HepG2 (cell line): ENCODE data around the gene FUT4. TPM values are rescaled to one million over a fixed set of nuclear protein-coding genes. Genes with fewer than 3 reads are reported as not detected.

Experiments
- ATAC-seq: fragments of 200-7000 bp; cut with Tn5 transposase; 3 replicates; pipeline ENCODE4 v1.9.1; 2020; ENCODE audit warnings: mild to moderate bottlenecking, moderate library complexity
- BruUV-seq: library from RNA; stranded (reverse); fragments of 400-500 nt; replicated peaks from 2 replicates; lab custom pipeline; 2021; lab: Mats Ljungman, UMichigan
- CTCF ChIA-PET: fragments of 300-600 bp; formaldehyde crosslinking; extraction: SDS; loops from one replicate; lab custom pipeline; 2021; ENCODE audit warnings: low total read pairs, inconsistent platforms, low intra/inter-chr PET ratio; lab: Yijun Ruan, JAX
- POLR2A ChIA-PET: fragments of 350-600 bp; sonication (Branson Sonifier 250); formaldehyde crosslinking; loops from one replicate; lab custom pipeline; 2020; ENCODE audit warnings: antibody characterized with exemption, inconsistent platforms; lab: Yijun Ruan, JAX
- DNase-seq: peaks from one replicate; pipeline ENCODE4 v3.0.0-alpha.2; 2015; ENCODE audit warnings: low spot score
- FAIRE-seq: peaks from 3 replicates; lab custom pipeline; 2011; peaks lifted over from hg19 to GRCh38; lab: Jason Lieb, UNC
- H2AFZ ChIP-seq: one replicate; pipeline ENCODE4 v1.6.1; 2011; ENCODE audit warnings: low read length, inconsistent platforms
- H3K27ac ChIP-seq: fragments of 300-600 bp; 3 replicates; pipeline ENCODE4 v1.8.0; 2011; ENCODE audit warnings: mixed run types, mild to moderate bottlenecking, mixed read lengths, low read length, inconsistent platforms; ENCODE audit not compliant: insufficient read depth; ENCODE audit errors: extremely low read length
- H3K27me3 ChIP-seq, 2 experiments: fragments of 200-600 bp in 1 of 2; 2 replicates in 1 of 2; 3 replicates in 1 of 2; pipeline versions ENCODE4 v1.6.0 to v1.8.0; 2011; ENCODE audit warnings: low read length in 2 of 2, mild to moderate bottlenecking in 2 of 2, moderate library complexity in 2 of 2, inconsistent platforms in 1 of 2; ENCODE audit not compliant: insufficient read depth in 2 of 2, control insufficient read depth in 1 of 2
- H3K36me3 ChIP-seq, 2 experiments: fragments of 200-600 bp in 1 of 2; replicated peaks in 1 of 2; 2 replicates in 1 of 2; 3 replicates in 1 of 2; pipeline versions ENCODE4 v1.5.1 to v1.8.0; 2011; ENCODE audit warnings: low read length in 2 of 2, inconsistent platforms in 1 of 2; ENCODE audit not compliant: insufficient read depth in 2 of 2, control insufficient read depth in 1 of 2
- H3K4me1 ChIP-seq: 2 replicates; pipeline ENCODE4 v1.5.1; 2012; ENCODE audit warnings: low read length, inconsistent platforms; ENCODE audit not compliant: insufficient read depth
- H3K4me2 ChIP-seq: 2 replicates; pipeline ENCODE4 v1.6.0; 2011; ENCODE audit warnings: low read depth, low read length, inconsistent platforms
- H3K4me3 ChIP-seq, 3 experiments: fragments of 200-600 bp in 1 of 3; sonication (generic), shearing (Covaris generic) in 1 of 3; replicated peaks in 1 of 3; 2 replicates each; pipeline ENCODE4 v1.5.1; 2011 to 2016; ENCODE audit warnings: low read length in 3 of 3, inconsistent platforms in 2 of 3, low read depth in 2 of 3, mild to moderate bottlenecking in 2 of 3, control low read depth in 1 of 3, mixed read lengths in 1 of 3; ENCODE audit not compliant: insufficient read depth in 1 of 3
- H3K79me2 ChIP-seq: one replicate; pipeline ENCODE4 v1.6.1; 2011; ENCODE audit warnings: low read length, inconsistent platforms; ENCODE audit not compliant: insufficient read depth
- H3K9ac ChIP-seq: 2 replicates; pipeline ENCODE4 v1.6.0; 2011; ENCODE audit warnings: mild to moderate bottlenecking, low read depth, low read length, inconsistent platforms; ENCODE audit not compliant: insufficient read depth
- H3K9me3 ChIP-seq: 2 replicates; pipeline ENCODE4 v1.5.1; 2012; ENCODE audit warnings: mild to moderate bottlenecking, low read length
- H4K20me1 ChIP-seq: 2 replicates; pipeline ENCODE4 v1.6.0; 2011; ENCODE audit warnings: inconsistent platforms, mild to moderate bottlenecking, low read length, moderate library complexity; ENCODE audit not compliant: insufficient read depth
- ATAD3A ChIP-seq: sonication (generic); formaldehyde crosslinking; IDR thresholded peaks from 2 replicates; pipeline ENCODE4 v1.4.0; 2020; ENCODE audit warnings: missing genetic modification reagents
- BHLHE40 ChIP-seq: IDR thresholded peaks from 2 replicates; pipeline ENCODE4 v1.6.1; 2011; ENCODE audit warnings: low read length, improper control_type of control experiment
- DRAP1 ChIP-seq: IDR thresholded peaks from 2 replicates; pipeline ENCODE4 v1.6.1; 2016; ENCODE audit warnings: missing genetic modification reagents, missing compliant biosample characterization
- ETV5 ChIP-seq: IDR thresholded peaks from 2 replicates; pipeline ENCODE4 v1.6.1; 2018; ENCODE audit warnings: missing biosample characterization, missing genetic modification reagents, inconsistent platforms, borderline replicate concordance
- FOSL2 ChIP-seq: sonication (generic); formaldehyde crosslinking; IDR thresholded peaks from 2 replicates; pipeline ENCODE4 v1.4.0; 2020; ENCODE audit warnings: missing genetic modification reagents
- HMGXB4 ChIP-seq, 2 experiments: sonication (generic) in 1 of 2; formaldehyde crosslinking in 1 of 2; IDR thresholded peaks; 2 replicates each; pipeline versions ENCODE4 v1.4.0 to v1.6.1; 2018 to 2020; ENCODE audit warnings: missing genetic modification reagents in 2 of 2, borderline replicate concordance in 1 of 2, low read depth in 1 of 2, mild to moderate bottlenecking in 1 of 2, missing biosample characterization in 1 of 2
- MLXIP ChIP-seq: sonication (generic); formaldehyde crosslinking; IDR thresholded peaks from 2 replicates; pipeline ENCODE4 v1.9.0; 2021; ENCODE audit warnings: missing genetic modification reagents, borderline replicate concordance
- NCOR1 ChIP-seq: fragments of 200-600 bp; sonication (generic); IDR thresholded peaks from 2 replicates; pipeline ENCODE4 v1.7.0; 2017; ENCODE audit warnings: antibody characterized with exemption, low read length, borderline replicate concordance
- POLR2AphosphoS5 ChIP-seq: IDR thresholded peaks from 2 replicates; pipeline ENCODE4 v1.6.1; 2012; ENCODE audit warnings: low read depth, low read length
- RAD21 ChIP-seq: fragments of 450-650 bp; formaldehyde crosslinking; IDR thresholded peaks from 2 replicates; pipeline ENCODE4 v1.5.0; 2020; ENCODE audit warnings: mild to moderate bottlenecking
- SKIL ChIP-seq: sonication (generic); formaldehyde crosslinking; IDR thresholded peaks from 2 replicates; pipeline ENCODE4 v1.8.0; 2022; ENCODE audit warnings: missing genetic modification reagents, mild to moderate bottlenecking, moderate library complexity, borderline replicate concordance
- SMAD9 ChIP-seq: sonication (generic); formaldehyde crosslinking; IDR thresholded peaks from 2 replicates; pipeline ENCODE4 v1.5.1; 2020; ENCODE audit warnings: mild to moderate bottlenecking, missing genetic modification reagents
- SOX5 ChIP-seq: IDR thresholded peaks from 2 replicates; pipeline ENCODE4 v1.6.1; 2016; ENCODE audit warnings: borderline replicate concordance
- ZBTB7A ChIP-seq: sonication (generic); formaldehyde crosslinking; IDR thresholded peaks from 2 replicates; pipeline ENCODE4 v1.8.0; 2022; ENCODE audit warnings: mild to moderate bottlenecking, missing genetic modification reagents
- ZNF263 ChIP-seq: sonication (generic); formaldehyde crosslinking; IDR thresholded peaks from 2 replicates; pipeline ENCODE4 v1.4.0; 2020; ENCODE audit warnings: missing genetic modification reagents
- ZNF564 ChIP-seq: sonication (generic); formaldehyde crosslinking; IDR thresholded peaks from 2 replicates; pipeline ENCODE4 v1.8.1; 2023; ENCODE audit warnings: mild to moderate bottlenecking, missing genetic modification reagents
- ZNF788 ChIP-seq: sonication (generic); formaldehyde crosslinking; IDR thresholded peaks from 2 replicates; pipeline ENCODE4 v1.5.0; 2020; ENCODE audit warnings: mild to moderate bottlenecking, missing genetic modification reagents, borderline replicate concordance
- WGBS: methylation state at CpG from one replicate; pipeline ENCODE4 v1.1.6; 2017; ENCODE audit warnings: low lambda C conversion rate; 5-methylcytosine and 5-hydroxymethylcytosine counted together
- in situ Hi-C: cut with HindIII; loops from 2 replicates; pipeline ENCODE4 v1.10.0; 2017; ENCODE audit warnings: low pct_unique_long_range_greater_than_20kb; ENCODE audit not compliant: extremely low pct_ligation_motif_present
- intact Hi-C: fragments of 100-400 bp; cut with micrococcal nuclease; formaldehyde crosslinking; loops from one replicate; pipeline ENCODE4 v1.10.0; 2022; ENCODE audit not compliant: unreplicated experiment
- polyA plus RNA-seq, 8 experiments: library from polyadenylated mRNA; depleted of rRNA in 3 of 8; stranded (reverse) in 7 of 8; unstranded in 1 of 8; fragments of >200 nt; fragmentation: Illumina TruSeq in 4 of 8; extraction: Trizol in 4 of 8; gene quantifications; 2 replicates each; pipeline versions ENCODE4 v1.2.1 to v1.2.3, GENCODE V29; 2011 to 2016; ENCODE audit warnings: low read depth in 4 of 8, missing spikeins in 1 of 8, mixed read lengths in 1 of 8; ENCODE audit not compliant: insufficient read depth in 1 of 8
- total RNA-seq, 5 experiments: library from RNA; depleted of rRNA; stranded (reverse); fragments of >200 nt; fragmentation: Illumina TruSeq; extraction: Trizol; gene quantifications; 2 replicates each; pipeline ENCODE4 v1.2.3, GENCODE V29; 2016; ENCODE audit warnings: low read depth in 1 of 5

The FUT4 gene
- total and polyA plus RNA-seq, 2 of the 13 experiments (the other 11 are each of a cell fraction or from before 2014, with no cell fraction given): 0.28 to 0.60 TPM

GRCh38 chr11:94567181-94567670 is 23.5 kb downstream of the FUT4 start, which contains the start of gene PIWIL4 (continued):
- TF ChIP-seq SMAD9 (CRISPR knock-in tag): no peak

- no peak overlapping the region for H3K4me2 ChIP-seq
- ChIA-PET CTCF (no interaction called here), POLR2A (no interaction called here)
- H3K4me3 ChIP-seq: no peak overlapping the region
- ATAC-seq (no peak), DNase-seq (no peak), FAIRE-seq (no peak)
- H3K79me2 ChIP-seq: no peaks in the 10 kb centered on the region
- H3K9me3 ChIP-seq: no peaks in the 10 kb centered on the region
- no peaks in the 10 kb centered on the region for H3K36me3 ChIP-seq
- BruUV-seq: no TSS peak
- H3K27me3 ChIP-seq: no peaks in the 10 kb centered on the region
- 23% methylated on average over 5 of the region's 5 CpGs for WGBS
- no peaks in the 10 kb centered on the region for H4K20me1 ChIP-seq
- in situ Hi-C loops: no loop called here
- no peak overlapping the region for H3K27ac ChIP-seq
- no peak overlapping the region for H3K9ac ChIP-seq
- H3K4me1 ChIP-seq: no peaks in the 10 kb centered on the region
- H2AFZ ChIP-seq: no peak overlapping the region
- intact Hi-C loops: no loop called here
- TF ChIP-seq ZNF263 (CRISPR knock-in tag): no peak
- TF ChIP-seq MLXIP: no peak
- TF ChIP-seq SOX5 (CRISPR knock-in tag): no peak
- no peak for TF ChIP-seq ZBTB7A (CRISPR knock-in tag)
- no peak for TF ChIP-seq ATAD3A (CRISPR knock-in tag)
- no peak for TF ChIP-seq ZNF564 (CRISPR knock-in tag)
- TF ChIP-seq NCOR1: no peak
- no peak for TF ChIP-seq ZNF788 (CRISPR knock-in tag)
- no peak for TF ChIP-seq SKIL (CRISPR knock-in tag)
- TF ChIP-seq ETV5: no peak
- no peak for TF ChIP-seq POLR2AphosphoS5
- TF ChIP-seq HMGXB4 (CRISPR knock-in tag; IDR thresholded peaks at IDR 0.05; ENCODE audit: borderline replicate concordance in 1 of 2, low read depth in 1 of 2): no peak
- TF ChIP-seq FOSL2 (CRISPR knock-in tag): no peak
- TF ChIP-seq DRAP1: no peak
- no peak for TF ChIP-seq RAD21 (CRISPR knock-in tag)
- TF ChIP-seq BHLHE40: no peak
Observed at GRCh38 chr11:94568200-94568599, 24.5 kb downstream of the FUT4 start.
